GM23338 (cell line): ENCODE results near the gene FN3KRP. TPM values are rescaled to one million over a fixed set of nuclear protein-coding genes. Genes with fewer than 3 reads are reported as not detected.
A peak's percentile ranks its signal among the peaks of the same experiment; 100 is the strongest.
"Not testable (repeated sequence)": the region's sequence is repeated elsewhere in the genome, so short reads cannot be mapped to it uniquely, and the experiment has no call there.

Experiments
- ATAC-seq: fragments of 200-7000 bp; cut with Tn5 transposase; 3 replicates; pipeline ENCODE4 v1.9.1; 2020
- DNase-seq: peaks from one replicate; pipeline ENCODE4 v3.0.0-alpha.2; 2015; ENCODE audit warnings: low spot score
- H2AFZ ChIP-seq: fragments of 200-600 bp; sonication (generic); 2 replicates; pipeline ENCODE4 v1.8.0; 2016; ENCODE audit warnings: antibody characterized with exemption, mild to moderate bottlenecking, moderate library complexity
- H3F3A ChIP-seq: fragments of 200-600 bp; sonication (generic); replicated peaks from 2 replicates; pipeline ENCODE4 v1.8.0; 2017; ENCODE audit warnings: antibody characterized with exemption, mixed run types, low read depth
- H3K27ac ChIP-seq: fragments of 200-600 bp; sonication (generic); 2 replicates; pipeline ENCODE4 v1.6.1; 2016; ENCODE audit warnings: low read depth
- H3K27me3 ChIP-seq: fragments of 200-600 bp; sonication (generic); 2 replicates; pipeline ENCODE4 v1.8.0; 2016; ENCODE audit warnings: mild to moderate bottlenecking, mixed run types, moderate library complexity; ENCODE audit not compliant: insufficient read depth
- H3K36me3 ChIP-seq: fragments of 200-600 bp; sonication (generic); 2 replicates; pipeline ENCODE4 v1.8.0; 2016; ENCODE audit warnings: mild to moderate bottlenecking; ENCODE audit not compliant: insufficient read depth
- H3K4me1 ChIP-seq: fragments of 200-600 bp; sonication (generic); 2 replicates; pipeline ENCODE4 v1.8.0; 2016; ENCODE audit warnings: mild to moderate bottlenecking, moderate library complexity; ENCODE audit not compliant: insufficient read depth
- H3K4me2 ChIP-seq: fragments of 200-600 bp; sonication (generic); 2 replicates; pipeline ENCODE4 v1.7.1; 2017; ENCODE audit warnings: mixed run types
- H3K4me3 ChIP-seq: fragments of 200-600 bp; sonication (generic); 2 replicates; pipeline ENCODE4 v1.6.1; 2016; ENCODE audit warnings: mixed run types
- H3K79me2 ChIP-seq: fragments of 200-600 bp; sonication (generic); replicated peaks from 2 replicates; pipeline ENCODE4 v1.8.0; 2017; ENCODE audit warnings: mild to moderate bottlenecking; ENCODE audit not compliant: insufficient read depth
- H3K9me2 ChIP-seq: fragments of 200-600 bp; sonication (generic); 2 replicates; pipeline ENCODE4 v1.8.0; 2017; ENCODE audit not compliant: insufficient read depth
- H4K20me1 ChIP-seq: fragments of 200-600 bp; sonication (generic); replicated peaks from 2 replicates; pipeline ENCODE4 v1.8.0; 2017; ENCODE audit warnings: mild to moderate bottlenecking; ENCODE audit not compliant: insufficient read depth
- H3K27ac Mint-ChIP-seq: 2 replicates; pipeline ENCODE4 v1.8.0; 2020; ENCODE audit warnings: inconsistent platforms, mild to moderate bottlenecking, moderate library complexity, mixed read lengths
- H3K27me3 Mint-ChIP-seq: 3 replicates; pipeline ENCODE4 v1.8.0; 2022; ENCODE audit warnings: low read depth, mild to moderate bottlenecking, moderate library complexity, mixed read lengths, inconsistent platforms; ENCODE audit not compliant: insufficient read depth, poor library complexity
- H3K36me3 Mint-ChIP-seq: 3 replicates; pipeline ENCODE4 v1.8.0; 2021; ENCODE audit warnings: low read depth, mild to moderate bottlenecking, inconsistent platforms, moderate library complexity, mixed read lengths
- H3K4me1 Mint-ChIP-seq: 3 replicates; pipeline ENCODE4 v1.8.0; 2020; ENCODE audit warnings: mild to moderate bottlenecking, inconsistent platforms, mixed read lengths
- H3K4me3 Mint-ChIP-seq: 3 replicates; pipeline ENCODE4 v1.8.0; 2021; ENCODE audit warnings: moderate library complexity, mild to moderate bottlenecking, inconsistent platforms, mixed read lengths
- H3K9me3 Mint-ChIP-seq: 3 replicates; pipeline ENCODE4 v1.8.0; 2020; ENCODE audit warnings: moderate library complexity, mild to moderate bottlenecking, inconsistent platforms, mixed read lengths
- CREB1 ChIP-seq: fragments of 250-450 bp; sonication (Bioruptor Pico); IDR thresholded peaks from 2 replicates; pipeline ENCODE4 v1.5.0; 2020; ENCODE audit warnings: low read depth, mild to moderate bottlenecking, moderate library complexity
- EZH2phosphoT487 ChIP-seq: fragments of 200-600 bp; sonication (generic); IDR thresholded peaks from one replicate; pipeline ENCODE4 v1.8.1; 2018; ENCODE audit warnings: antibody characterized with exemption; ENCODE audit not compliant: unreplicated experiment
- JUNB ChIP-seq: IDR thresholded peaks from one replicate; pipeline ENCODE4 v1.6.1; 2016; ENCODE audit warnings: antibody characterized with exemption; ENCODE audit not compliant: unreplicated experiment
- STAT1 ChIP-seq: IDR thresholded peaks from one replicate; pipeline ENCODE4 v1.6.1; 2016; ENCODE audit warnings: antibody characterized with exemption; ENCODE audit not compliant: unreplicated experiment
- ZNF331 ChIP-seq: fragments of 250-450 bp; sonication (Bioruptor Pico); IDR thresholded peaks from 2 replicates; pipeline ENCODE4 v1.5.0; 2020; ENCODE audit warnings: low read depth, mild to moderate bottlenecking, moderate library complexity
- ZNF462 ChIP-seq: fragments of 250-450 bp; sonication (Bioruptor Pico); IDR thresholded peaks from 2 replicates; pipeline ENCODE4 v1.5.0; 2020; ENCODE audit warnings: mild to moderate bottlenecking, moderate library complexity
- polyA plus RNA-seq: library from polyadenylated mRNA; unstranded; fragments of >200 nt; fragmentation: Nextera tagmentation; extraction: Ambion mirVana; gene quantifications from 2 replicates; pipeline ENCODE4 v1.2.1, GENCODE V29; 2016
- total RNA-seq: library from RNA; depleted of rRNA; stranded (reverse); fragments of >200 nt; shearing (Covaris generic); gene quantifications from 2 replicates; pipeline ENCODE4 v1.2.3, GENCODE V29; 2014

Gene FN3KRP
- total and polyA plus RNA-seq, 2 experiments from 2014 or later: 15.9 to 16.7 TPM

- Histone ChIP-seq H2AFZ (no peak overlapping the region), H3K27ac (no peak overlapping the region), H3K9me2 (no peaks in the 10 kb centered on the region), H4K20me1 (peaks cover 31% of the 10 kb centered on the region), H3K79me2 (peaks cover 12% of the 10 kb centered on the region), H3K27me3 (no peaks in the 10 kb centered on the region), H3K4me1 (no peaks in the 10 kb centered on the region), H3K4me2 (no peak overlapping the region), H3K4me3 (no peak overlapping the region), H3K36me3 (peaks cover 41% of the 10 kb centered on the region), H3F3A (peaks cover 13% of the 10 kb centered on the region; the same call in 1 of the 2 replicates)
- Mint-ChIP-seq H3K36me3 (peaks cover 78% of the 10 kb centered on the region), H3K4me3 (no peak overlapping the region), H3K27ac (no peak overlapping the region), H3K4me1 (no peaks in the 10 kb centered on the region), H3K9me3 (no peaks in the 10 kb centered on the region), H3K27me3 (peaks cover 4% of the 10 kb centered on the region)
- no peak for TF ChIP-seq EZH2phosphoT487
- TF ChIP-seq STAT1: no peak
- no peak for ATAC-seq
- no peak for DNase-seq
Observed at GRCh38 chr17:82769041-82769440, 52.5 kb downstream of the FN3KRP start.

DNA sequence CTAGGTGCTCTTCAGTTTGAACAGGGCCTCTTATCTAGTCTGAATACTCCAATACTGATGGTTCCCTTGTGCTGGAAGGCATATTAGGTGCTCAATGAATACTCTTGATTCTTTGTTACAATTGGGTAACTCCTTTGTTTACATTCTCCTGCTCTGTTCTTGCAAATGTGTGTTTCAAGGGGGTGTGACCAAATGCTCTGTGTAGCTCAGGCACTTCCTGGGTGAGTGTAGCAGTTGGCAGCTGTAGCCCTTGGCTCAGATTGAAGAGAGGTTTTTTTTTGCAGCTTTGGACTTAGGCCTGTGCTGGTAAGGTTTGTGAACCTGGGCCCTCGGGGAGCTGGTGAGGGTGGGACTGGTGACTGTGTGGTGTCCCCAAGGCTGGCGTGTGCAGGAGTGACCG lies 55.5 kb downstream of the FN3KRP start:
- peaks cover 28% of the 10 kb centered on the region for H4K20me1 ChIP-seq
- H3K36me3 Mint-ChIP-seq: peaks cover 79% of the 10 kb centered on the region
- H3K4me1 ChIP-seq: no peaks in the 10 kb centered on the region
- peaks cover 3% of the 10 kb centered on the region for H3K27me3 Mint-ChIP-seq
- no peaks in the 10 kb centered on the region for H3K9me2 ChIP-seq
- peaks cover 8% of the 10 kb centered on the region for H3F3A ChIP-seq
- no peak overlapping the region for H3K27ac ChIP-seq
- no peaks in the 10 kb centered on the region; the same call in 2 of the 3 replicates for H3K4me1 Mint-ChIP-seq
- no peak for ATAC-seq
- no peak overlapping the region for H3K4me2 ChIP-seq
- no peak overlapping the region for H3K4me3 Mint-ChIP-seq
- no peak overlapping the region for H3K4me3 ChIP-seq
- H3K36me3 ChIP-seq: peaks cover 44% of the 10 kb centered on the region
- no peaks in the 10 kb centered on the region for H3K27me3 ChIP-seq
- H3K9me3 Mint-ChIP-seq: no peaks in the 10 kb centered on the region
- no peak overlapping the region for H3K27ac Mint-ChIP-seq
- peaks cover 15% of the 10 kb centered on the region for H3K79me2 ChIP-seq
- no peak overlapping the region for H2AFZ ChIP-seq
- DNase-seq: no peak
- no peak for TF ChIP-seq CREB1 (CRISPR knock-in tag)
- no peak for TF ChIP-seq ZNF462 (CRISPR knock-in tag)
- no peak for TF ChIP-seq JUNB
- no peak for TF ChIP-seq ZNF331 (CRISPR knock-in tag)

- H3F3A ChIP-seq, H3K27ac Mint-ChIP-seq, H3K4me1 Mint-ChIP-seq, H2AFZ ChIP-seq, H3K9me3 Mint-ChIP-seq, DNase-seq, H3K4me3 Mint-ChIP-seq, H3K27me3 Mint-ChIP-seq, H3K4me1 ChIP-seq, H3K4me3 ChIP-seq, H3K9me2 ChIP-seq, H3K4me2 ChIP-seq, H3K27me3 ChIP-seq, ATAC-seq: not testable (repeated sequence)
- H3K36me3 ChIP-seq: peaks cover 30% of the 10 kb centered on the region
- H4K20me1 ChIP-seq: peaks cover 37% of the 10 kb centered on the region
- H3K36me3 Mint-ChIP-seq: peaks cover 65% of the 10 kb centered on the region
- peak overlapping the region; percentile 33; the same call in 1 of the 2 replicates for H3K27ac ChIP-seq
- peaks cover 32% of the 10 kb centered on the region for H3K79me2 ChIP-seq
Observed at GRCh38 chr17:82774456-82774855, 58.0 kb downstream of the FN3KRP start.
